Stimulated activated CD4-positive, alpha-beta T cell treated with anti-CD3 and anti-CD28 coated beads, Interleukin-1b, Interleukin-23, amount 100 ng/mL, for 4 hours (primary cell): Measurements from ENCODE around the gene KRTAP10-8.
"Not testable (repeated sequence)": the region's sequence is repeated elsewhere in the genome, so short reads cannot be mapped to it uniquely, and the experiment has no call there.

ENCODE experiments used
- DNase-seq, 2 donors: peaks; one replicate each; pipeline ENCODE4 v3.0.0-alpha.2; 2020; ENCODE audit warnings: low read depth in 2 of 2

Gene KRTAP10-8

DNA sequence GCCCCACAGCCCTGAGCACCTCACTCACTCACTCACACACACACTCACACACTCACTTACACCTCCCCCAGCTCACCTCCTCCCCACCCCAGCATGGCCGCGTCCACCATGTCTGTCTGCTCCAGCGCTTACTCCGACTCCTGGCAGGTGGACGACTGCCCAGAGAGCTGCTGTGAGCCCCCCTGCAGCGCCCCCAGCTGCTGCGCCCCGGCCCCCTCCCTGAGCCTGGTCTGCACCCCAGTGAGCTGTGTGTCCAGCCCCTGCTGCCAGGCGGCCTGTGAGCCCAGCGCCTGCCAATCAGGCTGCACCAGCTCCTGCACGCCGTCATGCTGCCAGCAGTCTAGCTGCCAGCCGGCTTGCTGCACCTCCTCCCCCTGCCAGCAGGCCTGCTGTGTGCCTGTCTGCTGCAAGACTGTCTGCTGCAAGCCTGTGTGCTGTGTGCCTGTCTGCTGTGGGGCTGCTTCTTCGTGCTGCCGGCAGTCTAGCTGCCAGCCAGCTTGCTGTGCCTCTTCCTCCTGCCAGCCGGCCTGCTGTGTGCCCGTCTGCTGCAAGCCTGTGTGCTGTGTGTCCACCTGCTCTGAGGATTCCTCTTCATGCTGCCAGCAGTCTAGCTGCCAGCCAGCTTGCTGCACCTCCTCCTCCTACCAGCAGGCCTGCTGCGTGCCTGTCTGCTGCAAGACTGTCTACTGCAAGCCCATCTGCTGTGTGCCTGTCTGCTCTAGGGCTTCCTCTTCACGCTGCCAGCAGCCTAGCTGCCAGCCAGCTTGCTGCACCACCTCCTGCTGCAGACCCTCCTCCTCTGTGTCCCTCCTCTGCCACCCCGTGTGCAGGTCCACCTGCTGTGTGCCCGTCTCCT is 34.7 kb downstream of the KRTAP10-8 start, which contains the start of gene KRTAP10-11:
KRTAP10-11 (plus strand) TSS at position 49 of the 856 bp plus-strand sequence; CDS start at position 94, 45 bp downstream.
- DNase-seq, result not testable (repeated sequence)

DNA sequence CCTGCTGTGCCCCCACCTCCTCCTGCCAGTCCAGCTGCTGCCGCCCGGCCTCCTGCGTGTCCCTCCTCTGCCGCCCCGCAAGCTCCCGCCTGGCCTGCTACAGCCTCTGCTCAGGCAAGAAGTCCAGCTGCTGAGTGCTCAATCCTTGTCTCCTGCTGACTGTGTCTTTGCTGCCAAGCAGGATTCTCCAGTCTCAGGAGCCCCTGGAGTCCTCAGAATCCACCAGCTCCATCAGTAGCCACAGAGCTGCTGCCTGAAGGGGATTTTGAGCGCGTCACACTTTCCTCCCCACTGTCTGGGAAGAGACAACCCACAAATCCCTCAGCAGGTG is 35.3 kb downstream of the KRTAP10-8 start:
- no peak for DNase-seq

DNA sequence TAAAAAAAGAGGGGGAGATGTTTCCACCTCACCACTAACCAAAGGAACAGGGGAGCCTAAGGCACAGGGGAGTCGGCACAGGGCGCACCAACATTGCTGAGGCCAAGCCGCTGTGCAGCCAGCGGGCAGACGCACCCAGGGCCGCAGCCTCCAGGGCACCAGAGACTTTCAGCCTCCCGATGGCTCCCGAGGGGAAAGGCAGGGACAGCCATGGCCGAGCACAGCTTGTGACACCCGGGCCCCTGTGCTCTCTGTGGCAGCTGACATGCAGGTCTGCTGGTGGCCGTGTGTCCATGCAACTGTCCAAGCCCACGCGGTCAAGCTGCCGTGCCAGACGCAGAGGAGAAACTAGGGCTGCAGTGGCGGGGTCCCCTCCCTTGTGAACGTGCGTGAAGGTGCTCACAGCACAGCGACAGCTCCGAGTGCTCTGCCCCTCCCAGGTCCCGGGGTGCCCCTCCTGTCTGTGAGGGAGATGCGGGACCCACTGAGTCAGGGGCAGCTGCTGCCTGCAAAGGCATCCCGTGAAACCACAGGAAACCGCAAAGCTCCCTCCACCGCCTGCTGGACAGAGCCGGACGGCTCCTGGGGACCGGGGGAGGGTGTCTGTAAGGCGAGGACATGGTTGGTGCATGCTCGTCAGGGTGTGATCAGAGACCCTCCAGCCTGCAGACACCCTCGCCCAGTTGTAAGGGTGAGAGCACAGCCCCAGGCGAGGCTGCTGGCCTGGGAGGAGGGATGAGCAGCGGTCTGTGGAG is 36.9 kb downstream of the KRTAP10-8 start:
- DNase-seq, result no peak

DNA sequence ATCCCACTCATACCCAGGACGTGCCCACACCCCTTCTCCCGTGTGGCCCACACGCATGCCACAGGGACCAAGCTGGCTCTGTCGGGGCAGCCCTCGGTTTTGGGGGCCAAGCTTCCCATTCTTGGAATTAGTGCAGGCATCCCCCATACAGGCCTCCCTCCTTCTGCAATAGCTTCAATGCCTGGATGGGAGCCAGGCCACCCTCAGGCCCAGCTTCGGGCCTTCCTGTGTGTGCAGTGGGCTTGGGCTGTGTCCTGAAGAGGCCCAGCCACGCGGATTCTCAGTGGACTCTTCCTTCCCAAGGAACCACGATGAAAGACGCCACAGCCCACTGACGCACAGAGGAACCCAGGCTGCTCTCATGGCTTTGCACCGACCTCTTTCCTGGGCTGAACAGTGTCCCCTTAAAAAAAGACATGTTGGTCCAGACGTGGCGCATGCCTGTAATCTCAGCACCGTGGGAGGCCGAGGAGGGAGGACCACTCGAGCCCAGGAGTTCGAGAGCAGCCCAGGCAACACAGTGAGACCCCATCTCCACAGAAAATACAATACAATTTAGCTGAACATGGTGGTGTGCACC is 37.7 kb downstream of the KRTAP10-8 start:
- DNase-seq, result no peak

DNA sequence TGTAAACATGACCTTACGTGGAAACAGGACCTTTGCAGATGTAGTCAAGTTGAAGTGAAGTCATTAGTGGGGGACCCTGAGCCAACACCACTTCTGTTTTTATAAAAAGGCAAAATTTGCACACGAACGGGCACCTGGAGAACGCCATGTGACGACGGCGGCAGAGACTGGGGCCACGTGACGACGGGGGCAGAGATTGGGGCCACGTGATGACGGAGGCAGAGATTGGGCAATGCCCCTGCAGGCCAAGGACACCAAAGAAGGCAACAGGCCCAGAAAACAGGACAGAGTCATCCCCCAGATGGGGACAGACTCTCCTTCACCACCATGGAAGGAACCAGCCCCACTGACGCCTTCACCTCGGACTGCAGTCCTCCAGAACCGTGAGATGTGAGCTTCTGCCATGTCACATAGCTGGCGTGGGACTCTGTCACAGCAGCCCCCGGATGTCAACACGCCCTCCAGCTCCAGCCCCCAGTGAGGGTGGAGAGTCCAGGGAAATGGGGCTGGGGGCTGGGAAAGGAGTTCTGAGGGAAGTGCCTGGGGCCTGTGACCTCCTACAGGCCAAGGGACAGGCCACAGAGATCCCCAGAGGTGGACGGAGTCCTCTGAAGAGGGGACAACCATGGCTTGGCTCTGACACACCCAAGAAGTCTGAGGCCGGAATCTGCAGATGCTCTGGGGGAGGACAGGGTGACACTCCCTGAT is 38.5 kb downstream of the KRTAP10-8 start:
- no peak for DNase-seq

DNA sequence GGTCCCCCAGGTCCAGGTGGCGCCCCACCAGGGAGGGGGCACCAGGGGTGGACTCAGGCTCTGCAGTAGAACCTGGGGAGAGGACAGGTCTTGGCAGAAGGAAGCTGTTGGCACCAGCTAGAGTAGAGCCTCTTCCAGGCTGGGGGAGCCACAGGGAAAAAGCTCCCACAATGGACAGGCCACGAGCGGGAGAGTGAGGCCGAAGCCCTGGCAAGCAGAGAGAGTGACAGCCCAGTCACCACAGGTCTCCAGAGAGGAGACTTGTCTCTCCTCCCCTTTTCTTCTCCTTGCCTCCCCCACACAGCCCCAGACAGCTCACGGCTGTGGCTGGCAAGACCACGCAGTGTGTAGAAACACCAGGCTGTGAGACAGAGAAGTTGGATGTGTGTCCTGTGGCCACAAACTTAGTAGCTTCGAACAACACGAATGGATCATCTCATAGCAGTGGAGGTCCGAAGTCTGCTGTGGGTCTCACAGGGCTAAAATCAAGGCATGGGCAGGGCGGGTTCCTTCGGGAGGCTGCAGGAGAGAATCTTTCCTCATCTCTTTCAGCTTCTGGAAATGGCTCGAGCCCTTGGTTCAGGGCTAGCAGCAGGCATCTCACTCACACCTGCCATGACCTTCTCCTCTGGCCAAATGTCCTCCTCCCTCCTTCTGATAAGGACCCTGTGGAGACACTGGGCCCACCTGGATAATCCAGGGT is 39.2 kb downstream of the KRTAP10-8 start:
- no peak for DNase-seq

DNA sequence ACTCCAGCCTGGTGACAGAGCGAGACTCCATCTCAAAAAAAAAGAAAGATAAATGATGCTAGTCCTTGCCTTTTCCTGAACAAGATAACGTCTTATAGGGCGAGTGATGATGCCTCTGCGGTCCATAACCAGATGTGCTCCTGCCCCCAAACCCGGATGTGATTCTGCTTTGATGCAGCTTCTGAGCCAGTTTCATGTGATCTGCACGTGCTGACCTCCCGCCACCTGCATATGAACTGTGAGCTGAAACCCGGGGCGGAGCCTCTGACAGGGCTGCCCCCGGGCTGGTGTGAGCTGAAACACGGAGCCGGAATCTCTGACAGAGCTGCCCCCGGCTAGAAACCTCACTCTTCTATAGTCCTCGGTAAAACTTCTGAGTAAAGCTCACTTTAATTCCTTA is 41.2 kb downstream of the KRTAP10-8 start:
- no peak for DNase-seq

DNA sequence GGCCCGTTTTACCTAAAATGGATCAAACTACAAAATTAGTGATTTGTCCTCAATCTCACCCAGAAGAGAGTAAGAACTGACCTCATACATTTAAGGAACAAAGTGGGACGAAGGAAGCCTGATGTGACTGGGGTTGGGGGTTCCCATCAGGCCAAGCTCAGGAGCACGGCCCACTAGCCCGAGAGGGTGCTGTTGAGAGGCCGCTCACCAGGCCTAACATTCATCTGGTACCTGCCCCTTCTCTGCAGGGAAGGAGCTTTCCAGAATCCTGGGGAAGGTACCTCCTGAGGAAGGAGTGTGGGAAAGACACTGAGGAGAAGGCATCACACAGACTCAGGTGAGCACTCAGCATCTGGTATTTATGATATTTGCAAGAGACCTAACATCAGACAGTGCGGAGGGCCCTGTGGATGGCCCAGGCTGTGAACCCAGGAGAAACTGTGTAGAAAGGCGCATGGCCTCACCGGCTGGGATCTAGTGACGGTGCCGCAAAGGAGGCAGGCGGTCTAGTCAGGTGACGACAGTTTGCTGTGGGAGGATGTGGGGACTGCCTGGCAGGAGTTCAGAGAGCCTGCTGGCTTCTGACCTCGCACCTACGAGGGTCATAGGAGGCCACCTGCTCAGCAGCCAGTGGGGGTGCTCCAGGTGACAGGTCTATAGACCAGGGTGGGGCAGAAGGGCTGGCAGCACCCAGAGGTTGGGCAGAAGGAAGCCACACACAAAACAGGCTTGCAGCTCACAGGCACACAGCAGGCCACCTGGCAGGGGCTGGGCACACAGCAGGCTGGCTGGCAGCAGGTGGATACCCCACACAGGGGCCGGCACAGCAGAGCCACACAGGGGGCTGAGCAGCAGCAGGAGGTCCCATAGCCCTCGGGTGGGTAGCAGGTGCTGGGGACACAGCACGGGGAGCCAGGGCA is 42.0 kb downstream of the KRTAP10-8 start:
- DNase-seq, result no peak

DNA sequence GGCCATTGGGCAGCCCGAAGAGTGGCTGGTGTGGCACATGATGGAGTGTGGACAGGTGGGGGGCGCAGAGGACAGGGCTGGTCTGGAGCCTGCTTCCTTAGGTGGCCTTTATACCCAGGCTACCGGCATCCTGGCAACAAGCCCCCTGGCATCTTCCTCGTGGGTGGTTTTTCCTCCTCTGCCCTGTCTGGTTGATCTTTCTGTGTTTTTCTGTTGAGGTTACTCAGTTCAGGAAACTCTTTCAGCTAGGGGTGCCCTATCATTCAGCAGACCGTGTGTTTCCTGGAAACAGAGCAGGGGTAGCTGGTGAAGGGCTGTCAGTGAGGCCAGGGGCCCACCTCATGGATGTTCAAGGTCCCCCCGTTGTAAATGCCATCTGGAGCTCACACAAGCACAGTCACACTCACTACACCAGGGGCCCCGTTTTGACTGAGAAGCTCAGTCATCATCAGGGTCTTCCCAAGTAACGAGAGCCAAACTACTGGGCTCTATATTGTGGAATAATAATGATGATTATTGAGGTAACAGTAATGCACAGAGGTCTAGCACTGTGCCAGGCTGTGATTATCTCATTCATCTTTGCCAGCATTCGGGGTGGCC is 42.8 kb downstream of the KRTAP10-8 start, which contains the start of gene KRTAP12-4:
KRTAP12-4 (minus strand) TSS at position 84 of the 600 bp plus-strand sequence; CDS start at position 39, 45 bp downstream.
- no peak for DNase-seq

DNA sequence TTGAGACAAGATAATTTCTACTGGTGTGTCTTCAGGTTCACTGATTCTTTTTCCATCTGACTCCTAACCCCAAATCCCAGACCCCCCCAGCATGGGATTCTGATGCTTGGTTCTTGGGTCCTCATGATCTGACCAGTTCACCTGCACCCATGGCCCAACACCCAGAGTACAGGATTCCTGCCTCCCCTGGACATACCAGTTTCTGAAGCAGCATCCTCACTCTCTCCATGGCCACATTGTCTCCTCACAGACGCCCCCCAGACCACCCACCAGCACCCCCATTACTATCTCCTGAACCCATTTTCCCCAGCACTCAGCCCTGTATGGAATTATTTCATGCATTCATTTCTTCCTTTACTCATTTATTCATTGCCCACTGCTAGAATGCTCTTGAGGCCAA is 45.0 kb downstream of the KRTAP10-8 start:
- no peak for DNase-seq

DNA sequence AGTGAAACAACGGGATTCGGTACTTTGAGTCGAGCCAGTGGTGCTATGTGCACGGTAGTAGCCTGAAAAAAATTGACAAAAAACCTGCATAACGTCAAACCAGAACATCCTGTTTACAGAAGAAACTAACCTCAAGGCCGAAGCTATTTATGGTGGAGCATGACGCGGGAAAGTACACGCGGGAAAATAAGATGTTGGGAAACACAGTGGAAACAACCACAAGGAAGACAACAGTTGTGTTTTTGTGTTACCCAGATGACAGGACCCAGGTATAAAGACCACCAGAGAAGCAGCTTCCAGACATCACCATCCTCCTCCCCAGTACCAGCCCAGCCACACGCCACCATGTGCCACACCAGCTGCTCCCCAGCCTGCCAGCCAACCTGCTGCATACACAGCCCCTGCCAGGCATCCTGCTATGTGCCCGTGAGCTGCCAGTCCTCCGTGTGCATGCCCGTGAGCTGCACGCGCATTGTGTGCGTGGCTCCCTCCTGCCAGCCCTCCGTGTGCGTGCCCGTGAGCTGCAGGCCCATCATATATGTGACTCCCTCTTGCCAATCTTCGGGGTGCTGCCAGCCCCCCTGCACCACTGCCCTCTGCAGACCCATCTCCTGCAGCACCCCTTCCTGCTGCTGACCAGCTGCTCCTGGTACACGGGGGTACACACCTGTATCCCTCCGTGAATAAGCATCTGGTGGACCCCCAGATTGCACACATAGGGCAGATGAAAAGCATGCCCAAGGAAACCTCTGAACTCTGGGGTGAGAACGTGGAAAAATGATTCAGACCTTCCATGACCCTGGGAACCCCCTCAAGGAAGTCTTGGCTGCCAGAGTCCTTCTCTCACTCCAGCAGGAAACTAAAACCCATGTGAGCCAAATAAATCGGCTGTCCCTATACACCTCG is 46.0 kb downstream of the KRTAP10-8 start, which contains the start of gene KRTAP12-3:
KRTAP12-3 (plus strand) TSS at position 298 of the 906 bp plus-strand sequence; CDS start at position 346, 48 bp downstream.
- DNase-seq, result no peak

DNA sequence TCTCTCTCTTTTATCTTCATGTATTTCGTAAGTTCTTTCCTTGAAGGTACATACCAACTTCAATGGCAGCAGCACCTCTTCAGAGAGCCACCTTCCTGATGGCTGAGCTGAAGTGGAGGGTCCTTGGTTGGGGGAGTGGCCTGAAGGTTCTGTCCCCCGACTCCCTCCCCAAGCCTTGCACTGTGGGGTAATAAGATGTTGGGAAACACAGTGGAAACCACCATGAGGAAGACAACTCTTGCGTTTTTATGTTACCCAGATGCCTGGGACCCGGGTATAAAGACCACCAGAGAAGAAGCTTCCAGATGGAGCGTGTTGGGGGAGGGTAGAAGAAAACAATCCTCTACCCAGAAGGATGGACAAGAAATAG is 46.6 kb downstream of the KRTAP10-8 start:
- DNase-seq, result no peak

DNA sequence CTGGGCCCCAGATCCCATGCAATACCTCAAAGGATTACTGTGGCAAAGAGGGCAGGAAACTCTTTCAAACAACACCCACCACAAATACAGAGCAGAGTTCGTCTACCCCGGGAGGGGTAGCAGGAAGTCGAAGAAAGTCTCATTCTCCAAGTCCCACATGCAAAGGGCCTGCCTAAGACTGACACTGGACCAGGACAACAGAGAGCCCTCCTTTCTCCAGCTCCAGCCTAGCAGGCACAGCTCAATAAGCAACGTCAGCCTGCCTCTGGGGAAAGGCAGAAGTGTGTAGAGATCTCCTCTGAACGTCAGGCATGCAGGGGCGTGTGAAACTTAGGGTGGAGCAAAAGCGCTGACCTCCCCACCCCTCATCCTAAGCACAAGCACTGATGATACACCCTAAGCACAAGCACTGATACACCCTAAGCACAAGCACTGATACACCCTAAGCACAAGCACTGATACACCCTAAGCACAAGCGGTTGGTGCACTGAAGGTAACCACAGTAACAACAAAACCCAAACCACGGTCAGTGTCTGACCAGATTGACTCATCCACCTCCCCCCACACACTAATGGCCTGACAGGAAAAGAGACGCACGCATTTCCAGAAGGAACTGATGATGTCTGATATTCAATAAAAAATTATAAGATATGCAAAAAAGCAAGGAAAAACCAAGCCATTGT is 47.2 kb downstream of the KRTAP10-8 start:
- no peak for DNase-seq

DNA sequence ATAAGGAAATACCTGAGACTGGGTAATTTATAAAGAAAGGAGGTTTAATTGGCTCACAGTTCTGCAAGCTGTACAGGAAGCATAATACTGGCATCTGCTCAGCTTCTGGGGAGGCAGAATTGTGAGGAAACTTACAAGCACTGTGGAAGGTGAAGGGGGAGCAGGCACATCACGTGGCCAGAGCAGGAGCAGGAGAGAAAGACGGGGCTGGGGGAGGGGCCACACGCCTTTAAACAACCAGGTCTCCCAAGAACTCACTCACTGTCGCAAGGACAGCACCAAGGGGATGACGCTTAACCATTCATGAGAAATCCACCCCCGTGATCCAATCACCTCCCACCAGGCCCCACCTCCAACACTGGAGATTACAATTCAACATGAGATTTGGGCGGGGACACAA is 49.7 kb downstream of the KRTAP10-8 start:
- DNase-seq, result not testable (repeated sequence)
